ENCODE results near the gene C19orf25. TPM values are rescaled to one million over a fixed set of nuclear protein-coding genes. Genes with fewer than 3 reads are reported as not detected.

Gene C19orf25
- total RNA-seq, 1 donor = 30.0 TPM

- Histone ChIP-seq H4K20me1 (ENCODE audit: insufficient read depth, low read length) (peaks cover 30% of the 10 kb centered on the region), H3K79me2 (ENCODE audit: insufficient read depth, low read length) (peaks cover 34% of the 10 kb centered on the region), H3K9me3 (ENCODE audit: low read depth, low read length) (no peaks in the 10 kb centered on the region), H3K27ac (ENCODE audit: low read depth, low read length) (no peak overlapping the region), H3K4me2 (ENCODE audit: insufficient read depth, low read length) (no peak overlapping the region), H2AFZ (ENCODE audit: low read length) (no peak overlapping the region), H3K27me3 (ENCODE audit: insufficient read depth, low read length) (no peaks in the 10 kb centered on the region), H3K4me1 (ENCODE audit: insufficient read depth, low read length) (peaks cover 9% of the 10 kb centered on the region), H3K4me3 (ENCODE audit: insufficient read depth, low read length) (no peak overlapping the region), H3K36me3 (ENCODE audit: insufficient read depth, low read length) (peaks cover 38% of the 10 kb centered on the region)
- no peak for DNase-seq (ENCODE audit: insufficient read length, low spot score, missing footprints)
- TF ChIP-seq, protein P1, sequence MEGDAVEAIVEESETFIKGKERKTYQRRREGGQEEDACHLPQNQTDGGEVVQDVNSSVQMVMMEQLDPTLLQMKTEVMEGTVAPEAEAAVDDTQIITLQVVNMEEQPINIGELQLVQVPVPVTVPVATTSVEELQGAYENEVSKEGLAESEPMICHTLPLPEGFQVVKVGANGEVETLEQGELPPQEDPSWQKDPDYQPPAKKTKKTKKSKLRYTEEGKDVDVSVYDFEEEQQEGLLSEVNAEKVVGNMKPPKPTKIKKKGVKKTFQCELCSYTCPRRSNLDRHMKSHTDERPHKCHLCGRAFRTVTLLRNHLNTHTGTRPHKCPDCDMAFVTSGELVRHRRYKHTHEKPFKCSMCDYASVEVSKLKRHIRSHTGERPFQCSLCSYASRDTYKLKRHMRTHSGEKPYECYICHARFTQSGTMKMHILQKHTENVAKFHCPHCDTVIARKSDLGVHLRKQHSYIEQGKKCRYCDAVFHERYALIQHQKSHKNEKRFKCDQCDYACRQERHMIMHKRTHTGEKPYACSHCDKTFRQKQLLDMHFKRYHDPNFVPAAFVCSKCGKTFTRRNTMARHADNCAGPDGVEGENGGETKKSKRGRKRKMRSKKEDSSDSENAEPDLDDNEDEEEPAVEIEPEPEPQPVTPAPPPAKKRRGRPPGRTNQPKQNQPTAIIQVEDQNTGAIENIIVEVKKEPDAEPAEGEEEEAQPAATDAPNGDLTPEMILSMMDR (IDR thresholded peaks at IDR 0.05; ENCODE audit: extremely low read depth, low read depth, low read length) = no peak
Measured at GRCh38 chr19:1434577-1435060, 44.4 kb downstream of the C19orf25 start.

- no peak overlapping the region for H2AFZ ChIP-seq (ENCODE audit: low read length)
- no peak overlapping the region for H3K4me3 ChIP-seq (ENCODE audit: insufficient read depth, low read length)
- no peak overlapping the region for H3K27ac ChIP-seq (ENCODE audit: low read depth, low read length)
- H3K4me1 ChIP-seq (ENCODE audit: insufficient read depth, low read length) = peaks cover 5% of the 10 kb centered on the region
- H3K79me2 ChIP-seq (ENCODE audit: insufficient read depth, low read length) = peaks cover 30% of the 10 kb centered on the region
- H3K4me2 ChIP-seq (ENCODE audit: insufficient read depth, low read length) = no peak overlapping the region
- TF ChIP-seq, protein P1 (IDR thresholded peaks at IDR 0.05; ENCODE audit: extremely low read depth, low read depth, low read length) = no peak
- H3K27me3 ChIP-seq (ENCODE audit: insufficient read depth, low read length) = no peaks in the 10 kb centered on the region
- peaks cover 41% of the 10 kb centered on the region for H3K36me3 ChIP-seq (ENCODE audit: insufficient read depth, low read length)
- H3K9me3 ChIP-seq (ENCODE audit: low read depth, low read length) = no peaks in the 10 kb centered on the region
- peaks cover 30% of the 10 kb centered on the region for H4K20me1 ChIP-seq (ENCODE audit: insufficient read depth, low read length)
- no peak for DNase-seq (ENCODE audit: insufficient read length, low spot score, missing footprints)
Measured at GRCh38 chr19:1434040-1434366, 45.0 kb downstream of the C19orf25 start.

- H3K36me3 ChIP-seq (ENCODE audit: insufficient read depth, low read length) = peaks cover 47% of the 10 kb centered on the region
- H4K20me1 ChIP-seq (ENCODE audit: insufficient read depth, low read length) = peaks cover 25% of the 10 kb centered on the region
- DNase-seq (ENCODE audit: insufficient read length, low spot score, missing footprints) = no peak
Measured at GRCh38 chr19:1433119-1434039, 45.6 kb downstream of the C19orf25 start.

DNA sequence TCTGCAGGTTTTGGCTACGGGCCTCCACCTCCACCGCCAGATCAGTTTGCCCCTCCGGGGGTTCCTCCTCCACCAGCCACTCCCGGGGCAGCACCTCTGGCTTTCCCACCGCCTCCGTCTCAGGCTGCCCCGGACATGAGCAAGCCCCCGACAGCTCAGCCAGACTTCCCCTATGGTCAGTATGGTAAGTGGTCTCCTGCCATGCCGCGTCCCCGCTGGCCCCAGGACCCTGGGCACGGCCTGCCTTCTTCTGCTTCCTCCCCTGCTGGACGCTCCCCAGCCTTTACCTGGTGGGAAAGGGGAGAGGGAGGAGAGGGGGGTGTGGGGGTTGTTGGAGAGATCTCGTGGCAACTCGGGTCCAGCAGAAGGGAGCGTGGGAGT lies 46.5 kb downstream of the C19orf25 start:
- Histone ChIP-seq H4K20me1 (ENCODE audit: insufficient read depth, low read length) (peaks cover 23% of the 10 kb centered on the region), H3K27ac (ENCODE audit: low read depth, low read length) (no peak overlapping the region), H3K79me2 (ENCODE audit: insufficient read depth, low read length) (peaks cover 28% of the 10 kb centered on the region), H3K4me1 (ENCODE audit: insufficient read depth, low read length) (peaks cover 5% of the 10 kb centered on the region), H2AFZ (ENCODE audit: low read length) (no peak overlapping the region), H3K27me3 (ENCODE audit: insufficient read depth, low read length) (no peaks in the 10 kb centered on the region), H3K36me3 (ENCODE audit: insufficient read depth, low read length) (peaks cover 54% of the 10 kb centered on the region), H3K4me3 (ENCODE audit: insufficient read depth, low read length) (no peak overlapping the region), H3K9me3 (ENCODE audit: low read depth, low read length) (no peaks in the 10 kb centered on the region), H3K4me2 (ENCODE audit: insufficient read depth, low read length) (no peak overlapping the region)
- DNase-seq (ENCODE audit: insufficient read length, low spot score, missing footprints) = no peak
- TF ChIP-seq, protein P1 (IDR thresholded peaks at IDR 0.05; ENCODE audit: extremely low read depth, low read depth, low read length) = no peak

More at GRCh38 chr19:1433119-1434039, 45.6 kb downstream of the C19orf25 start:
- Histone ChIP-seq H3K4me3 (ENCODE audit: insufficient read depth, low read length) (no peak overlapping the region), H2AFZ (ENCODE audit: low read length) (no peak overlapping the region), H3K4me1 (ENCODE audit: insufficient read depth, low read length) (peaks cover 5% of the 10 kb centered on the region), H3K27ac (ENCODE audit: low read depth, low read length) (no peak overlapping the region), H3K27me3 (ENCODE audit: insufficient read depth, low read length) (no peaks in the 10 kb centered on the region), H3K4me2 (ENCODE audit: insufficient read depth, low read length) (no peak overlapping the region), H3K79me2 (ENCODE audit: insufficient read depth, low read length) (peaks cover 25% of the 10 kb centered on the region), H3K9me3 (ENCODE audit: low read depth, low read length) (no peaks in the 10 kb centered on the region)
- TF ChIP-seq, protein P1 (IDR thresholded peaks at IDR 0.05; ENCODE audit: extremely low read depth, low read depth, low read length) = no peak
